Smooth muscle cell (in vitro differentiated cells): Measurements from ENCODE around the gene SLC30A9. TPM values are rescaled to one million over a fixed set of nuclear protein-coding genes. Genes with fewer than 3 reads are reported as not detected.

ENCODE experiments used
- DNase-seq: peaks from one replicate; lab custom pipeline; 2025; ENCODE audit not compliant: unreplicated experiment; lab: John Stamatoyannopoulos, UW
- H2AFZ ChIP-seq: fragments of 200-600 bp; sonication (generic); 2 replicates; pipeline ENCODE4 v1.6.0; 2016; ENCODE audit warnings: antibody characterized with exemption, low read depth, mild to moderate bottlenecking
- H3F3A ChIP-seq: fragments of 200-600 bp; sonication (generic); 2 replicates; pipeline ENCODE4 v1.6.0; 2017; ENCODE audit warnings: antibody characterized with exemption, low read depth
- H3K27ac ChIP-seq: fragments of 200-600 bp; sonication (generic); 2 replicates; pipeline ENCODE4 v1.5.1; 2016; ENCODE audit warnings: low read depth, mild to moderate bottlenecking
- H3K27me3 ChIP-seq: fragments of 200-600 bp; sonication (generic); 2 replicates; pipeline ENCODE4 v1.6.1; 2016; ENCODE audit warnings: low read depth, mild to moderate bottlenecking
- H3K36me3 ChIP-seq: fragments of 200-600 bp; sonication (generic); 2 replicates; pipeline ENCODE4 v1.5.1; 2016; ENCODE audit warnings: low read depth
- H3K4me1 ChIP-seq: fragments of 200-600 bp; sonication (generic); 2 replicates; pipeline ENCODE4 v1.5.1; 2016; ENCODE audit warnings: low read depth
- H3K4me2 ChIP-seq: fragments of 200-600 bp; sonication (generic); 2 replicates; pipeline ENCODE4 v1.6.0; 2016; ENCODE audit warnings: mild to moderate bottlenecking
- H3K4me3 ChIP-seq: fragments of 200-600 bp; sonication (generic); 2 replicates; pipeline ENCODE4 v1.5.1; 2016; ENCODE audit warnings: mild to moderate bottlenecking
- H3K79me2 ChIP-seq: fragments of 200-600 bp; sonication (generic); 2 replicates; pipeline ENCODE4 v1.6.0; 2016; ENCODE audit warnings: low read depth, mild to moderate bottlenecking
- H3K9ac ChIP-seq: fragments of 200-600 bp; sonication (generic); 2 replicates; pipeline ENCODE4 v1.6.0; 2016; ENCODE audit warnings: low read depth
- H3K9me3 ChIP-seq: fragments of 200-600 bp; sonication (generic); replicated peaks from 2 replicates; pipeline ENCODE4 v1.5.1; 2016; ENCODE audit warnings: low read depth
- H4K20me1 ChIP-seq: fragments of 200-600 bp; sonication (generic); 2 replicates; pipeline ENCODE4 v1.6.0; 2016; ENCODE audit warnings: low read depth
- WGBS: methylation state at CpG from one replicate; pipeline ENCODE4 v1.1.7; 2016; ENCODE audit warnings: low lambda C conversion rate; 5-methylcytosine and 5-hydroxymethylcytosine counted together
- polyA plus RNA-seq: library from polyadenylated mRNA; unstranded; fragments of >200 nt; fragmentation: Nextera tagmentation; extraction: Ambion mirVana; gene quantifications from 2 replicates; pipeline ENCODE4 v1.2.1, GENCODE V29; 2016
- total RNA-seq: library from RNA; depleted of rRNA; stranded (reverse); fragments of >200 nt; gene quantifications from 2 replicates; pipeline ENCODE4 v1.2.3, GENCODE V29; 2014
- TF ChIP-seq, protein P1 (sequence below): fragments of 200-600 bp; sonication (generic); IDR thresholded peaks from 2 replicates; pipeline ENCODE4 v1.5.1; 2017; ENCODE audit warnings: borderline replicate concordance, mild to moderate bottlenecking, antibody characterized with exemption; ENCODE audit not compliant: insufficient read depth, poor library complexity, severe bottlenecking

The SLC30A9 gene
- total and polyA plus RNA-seq, 2 experiments from 2014 or later: 41.3 to 73.1 TPM

DNA sequence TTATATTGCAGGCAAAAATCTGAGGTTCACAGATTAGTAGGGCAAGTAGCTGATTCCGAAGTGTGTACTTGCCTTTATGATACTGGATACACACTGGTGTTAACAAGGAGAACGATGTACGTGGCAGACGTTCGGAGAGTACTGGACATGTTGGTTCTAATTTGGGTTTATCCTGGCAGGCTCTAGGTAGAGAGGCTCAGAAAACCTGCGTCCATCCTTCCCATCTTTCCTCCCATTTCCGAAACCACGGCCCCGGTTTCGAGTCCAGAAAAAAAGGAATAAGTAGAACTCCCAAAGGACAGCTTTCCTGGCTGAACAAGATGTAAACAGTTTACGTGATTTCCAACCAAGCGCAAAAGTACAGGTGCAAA, 351 bp upstream of the SLC30A9 start:
- no peaks in the 10 kb centered on the region for H3F3A ChIP-seq
- H3K27ac ChIP-seq: peak overlapping the region; percentile 76
- no peaks in the 10 kb centered on the region for H3K9me3 ChIP-seq
- peaks cover 30% of the 10 kb centered on the region for H3K4me1 ChIP-seq
- no peaks in the 10 kb centered on the region for H3K36me3 ChIP-seq
- H3K9ac ChIP-seq: peak overlapping the region; percentile 66
- H3K4me3 ChIP-seq: peak overlapping the region; percentile 69
- TF ChIP-seq, protein P1, sequence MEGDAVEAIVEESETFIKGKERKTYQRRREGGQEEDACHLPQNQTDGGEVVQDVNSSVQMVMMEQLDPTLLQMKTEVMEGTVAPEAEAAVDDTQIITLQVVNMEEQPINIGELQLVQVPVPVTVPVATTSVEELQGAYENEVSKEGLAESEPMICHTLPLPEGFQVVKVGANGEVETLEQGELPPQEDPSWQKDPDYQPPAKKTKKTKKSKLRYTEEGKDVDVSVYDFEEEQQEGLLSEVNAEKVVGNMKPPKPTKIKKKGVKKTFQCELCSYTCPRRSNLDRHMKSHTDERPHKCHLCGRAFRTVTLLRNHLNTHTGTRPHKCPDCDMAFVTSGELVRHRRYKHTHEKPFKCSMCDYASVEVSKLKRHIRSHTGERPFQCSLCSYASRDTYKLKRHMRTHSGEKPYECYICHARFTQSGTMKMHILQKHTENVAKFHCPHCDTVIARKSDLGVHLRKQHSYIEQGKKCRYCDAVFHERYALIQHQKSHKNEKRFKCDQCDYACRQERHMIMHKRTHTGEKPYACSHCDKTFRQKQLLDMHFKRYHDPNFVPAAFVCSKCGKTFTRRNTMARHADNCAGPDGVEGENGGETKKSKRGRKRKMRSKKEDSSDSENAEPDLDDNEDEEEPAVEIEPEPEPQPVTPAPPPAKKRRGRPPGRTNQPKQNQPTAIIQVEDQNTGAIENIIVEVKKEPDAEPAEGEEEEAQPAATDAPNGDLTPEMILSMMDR: no peak
- peaks cover 40% of the 10 kb centered on the region for H3K79me2 ChIP-seq
- peak overlapping the region; percentile 99 for H2AFZ ChIP-seq
- H4K20me1 ChIP-seq: peaks cover 26% of the 10 kb centered on the region
- under 1% methylated on average over 12 of the region's 12 CpGs for WGBS
- DNase-seq: no peak
- H3K4me2 ChIP-seq: peak overlapping the region; percentile 94
- H3K27me3 ChIP-seq: no peaks in the 10 kb centered on the region

- 71% methylated on average over 10 of the region's 10 CpGs for WGBS
- TF ChIP-seq, protein P1: no peak
- H2AFZ ChIP-seq: no peak overlapping the region
- H3K4me3 ChIP-seq: peak overlapping the region; percentile 69
- H4K20me1 ChIP-seq: peaks cover 46% of the 10 kb centered on the region
- H3K27ac ChIP-seq: peak overlapping the region; percentile 25
- no peaks in the 10 kb centered on the region for H3K27me3 ChIP-seq
- no peaks in the 10 kb centered on the region for H3K9me3 ChIP-seq
- H3F3A ChIP-seq: no peaks in the 10 kb centered on the region
- peaks cover 55% of the 10 kb centered on the region for H3K79me2 ChIP-seq
- H3K36me3 ChIP-seq: no peaks in the 10 kb centered on the region
- H3K9ac ChIP-seq: no peak overlapping the region
- DNase-seq: no peak
- H3K4me1 ChIP-seq: peaks cover 30% of the 10 kb centered on the region
- peak overlapping the region; percentile 94 for H3K4me2 ChIP-seq
Observed at GRCh38 chr4:41991916-41992767, 1.8 kb downstream of the SLC30A9 start.

GRCh38 chr4:41992967-41993857, 2.9 kb downstream of the SLC30A9 start:
- Histone ChIP-seq H3K4me2 (no peak overlapping the region), H3K79me2 (peaks cover 63% of the 10 kb centered on the region), H3K27me3 (no peaks in the 10 kb centered on the region), H3K9me3 (no peaks in the 10 kb centered on the region), H4K20me1 (peaks cover 56% of the 10 kb centered on the region), H3K27ac (no peak overlapping the region), H2AFZ (no peak overlapping the region), H3K36me3 (no peaks in the 10 kb centered on the region), H3K4me1 (peaks cover 30% of the 10 kb centered on the region), H3K9ac (no peak overlapping the region), H3K4me3 (no peak overlapping the region), H3F3A (no peaks in the 10 kb centered on the region)
- TF ChIP-seq, protein P1: no peak
- DNase-seq: no peak
- WGBS: 91% methylated on average over 4 of the region's 4 CpGs
